HG02642 (cell line): Measurements from ENCODE around the gene SYNE2.
"Not testable (repeated sequence)": the region's sequence is repeated elsewhere in the genome, so short reads cannot be mapped to it uniquely, and the experiment has no call there.

Experiments
- ATAC-seq: cut with Tn5 transposase; IDR thresholded peaks from one replicate; pipeline ENCODE4 v1.9.1; 2021; ENCODE audit warnings: mild to moderate bottlenecking; ENCODE audit not compliant: unreplicated experiment, poor library complexity

Gene SYNE2

DNA sequence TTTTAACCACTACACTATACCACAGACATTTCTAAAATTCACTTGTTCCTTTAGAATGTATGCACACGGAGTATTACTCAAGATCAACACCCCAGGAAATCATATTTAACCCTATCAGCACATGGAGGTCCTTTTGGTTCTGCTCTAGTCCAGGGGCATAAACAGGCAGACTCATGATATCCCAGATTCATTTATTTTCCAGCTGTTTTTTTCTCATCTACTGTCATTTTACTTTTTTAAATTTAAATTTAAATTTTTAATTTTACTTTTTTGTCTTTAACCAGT lies 17.9 kb downstream of the SYNE2 start:
- not testable (repeated sequence) for ATAC-seq

DNA sequence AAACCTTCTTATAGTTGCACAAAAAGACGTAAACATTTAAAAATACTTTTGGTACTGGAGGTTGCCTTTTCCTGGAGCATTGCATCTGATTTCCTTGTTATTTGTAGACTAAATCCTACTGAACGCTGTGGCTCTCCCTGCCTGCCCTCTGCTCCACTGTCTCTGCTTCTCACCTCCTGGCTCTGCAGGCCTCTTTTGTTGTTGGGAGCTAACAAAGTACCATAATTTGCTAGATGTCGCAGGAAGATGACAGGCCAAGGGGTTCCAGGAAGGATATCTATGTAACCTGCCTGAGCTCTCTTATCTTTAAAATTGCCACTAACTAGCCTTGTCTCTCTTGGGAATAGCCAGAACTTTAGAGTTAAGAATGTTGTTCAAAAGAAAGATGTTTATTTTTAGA lies 21.4 kb downstream of the SYNE2 start:
- no peak for ATAC-seq

DNA sequence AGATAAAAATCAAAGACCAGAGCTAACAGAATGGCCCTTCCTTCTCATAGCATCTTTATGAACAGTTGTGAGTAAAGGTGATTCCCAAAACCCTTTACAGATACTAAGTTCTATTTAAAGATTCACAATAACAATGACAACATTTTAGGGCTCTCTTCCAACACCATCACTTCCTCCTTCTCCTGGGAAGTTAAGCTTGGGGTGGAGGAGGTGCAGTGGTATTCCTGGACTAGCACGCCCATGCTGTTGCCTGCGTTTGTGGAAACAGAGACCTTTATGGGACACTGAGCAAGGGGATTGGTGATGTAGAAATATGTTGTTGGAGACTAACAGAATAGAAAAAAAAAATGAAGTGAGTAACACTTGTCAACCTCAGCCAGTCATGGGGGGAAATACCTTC lies 22.5 kb downstream of the SYNE2 start:
- no peak for ATAC-seq

DNA sequence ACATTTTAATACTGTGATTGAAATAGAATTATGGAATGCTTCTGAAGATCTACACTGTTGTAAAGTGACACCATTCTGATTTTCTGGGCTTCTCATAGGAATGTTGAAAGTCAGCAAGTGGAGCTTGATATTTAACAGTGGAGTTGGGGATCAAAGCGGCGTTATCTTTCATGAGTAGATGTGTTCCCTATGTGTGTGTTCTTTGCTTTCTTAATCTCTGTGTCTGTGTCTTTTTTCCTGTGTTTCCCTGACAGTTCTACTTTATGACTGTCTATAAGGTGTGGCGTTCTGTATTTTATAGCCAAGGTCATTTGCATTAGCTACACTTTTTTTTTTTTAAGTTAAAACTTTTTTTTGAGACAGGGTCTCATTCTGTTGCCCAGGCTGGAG lies 24.7 kb downstream of the SYNE2 start:
- ATAC-seq = no peak

DNA sequence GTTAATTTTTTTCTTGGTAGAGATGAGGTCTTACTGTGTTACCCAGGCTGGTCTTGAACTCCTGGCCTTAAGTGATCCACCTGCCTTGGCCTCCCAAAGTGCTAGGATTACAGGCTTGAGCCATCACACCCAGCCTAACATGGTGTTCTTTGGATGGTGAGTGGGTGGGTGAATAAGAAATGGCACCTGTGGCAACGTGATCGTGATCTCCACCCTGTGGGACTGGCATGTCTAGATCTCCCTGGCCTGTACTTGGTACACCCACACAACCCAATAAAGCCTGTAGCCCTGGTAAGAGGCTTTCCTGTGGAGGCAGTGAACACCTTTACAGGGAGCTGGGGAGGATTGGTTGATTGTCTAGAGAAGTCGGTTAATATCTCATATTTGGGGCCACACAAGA lies 25.2 kb downstream of the SYNE2 start:
- ATAC-seq = no peak

DNA sequence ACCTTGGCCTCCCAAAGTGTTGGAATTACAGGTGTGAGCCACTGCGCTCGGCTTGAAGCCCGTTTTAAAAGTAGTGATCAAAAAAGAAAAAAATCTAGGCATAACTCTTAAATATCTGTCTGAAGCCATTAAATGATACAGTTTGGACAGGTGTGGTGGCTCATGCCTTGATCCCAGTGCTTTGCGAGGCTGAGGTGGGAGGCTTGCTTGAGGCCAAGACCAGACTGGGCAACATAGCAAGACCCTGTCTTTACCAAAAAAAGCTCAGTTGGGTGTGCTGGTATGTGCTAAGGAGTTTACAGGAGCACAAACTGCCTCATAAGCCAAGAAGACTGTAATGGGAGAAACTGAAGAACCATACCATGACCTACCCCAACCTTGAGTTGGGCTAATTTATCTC lies 26.0 kb downstream of the SYNE2 start:
- no peak for ATAC-seq

DNA sequence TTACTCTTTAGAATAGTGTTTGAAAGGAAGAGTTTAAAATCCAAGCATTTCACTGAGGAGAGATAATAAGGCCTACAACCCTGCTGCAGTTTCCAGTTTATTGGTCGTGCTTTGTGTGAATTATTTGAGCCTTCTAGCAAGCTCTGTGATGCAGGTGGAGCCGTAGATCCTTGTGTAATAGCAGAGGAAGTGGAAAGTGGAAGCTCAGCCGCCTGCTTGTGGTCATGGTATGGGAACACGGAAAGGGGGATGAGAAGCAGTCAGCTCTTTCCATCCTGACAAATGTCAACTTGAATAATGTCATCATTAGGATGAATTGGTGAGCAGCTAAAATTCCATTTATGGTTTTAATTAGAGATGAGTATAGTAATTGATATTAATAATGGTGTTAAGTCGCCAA lies 29.1 kb downstream of the SYNE2 start:
- no peak for ATAC-seq

DNA sequence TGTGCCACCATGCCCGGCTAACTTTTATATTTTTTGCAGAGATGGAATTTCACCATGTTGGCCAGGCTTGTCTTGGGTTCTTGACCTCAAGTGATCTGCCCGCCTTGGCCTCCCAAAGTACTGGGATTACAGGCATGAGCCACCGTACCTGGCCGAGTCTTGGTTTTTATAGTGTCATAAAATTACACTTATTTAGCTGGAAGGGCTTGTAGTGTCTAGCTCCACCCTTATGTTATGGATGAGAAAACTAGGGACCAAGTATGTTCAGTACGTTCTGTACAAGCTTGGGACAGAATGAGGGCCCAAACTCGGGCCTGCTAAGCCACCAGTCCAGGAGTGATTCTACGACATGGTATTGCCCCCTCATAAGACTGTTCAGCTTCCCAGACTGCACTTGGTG lies 35.1 kb downstream of the SYNE2 start:
- ATAC-seq = no peak

DNA sequence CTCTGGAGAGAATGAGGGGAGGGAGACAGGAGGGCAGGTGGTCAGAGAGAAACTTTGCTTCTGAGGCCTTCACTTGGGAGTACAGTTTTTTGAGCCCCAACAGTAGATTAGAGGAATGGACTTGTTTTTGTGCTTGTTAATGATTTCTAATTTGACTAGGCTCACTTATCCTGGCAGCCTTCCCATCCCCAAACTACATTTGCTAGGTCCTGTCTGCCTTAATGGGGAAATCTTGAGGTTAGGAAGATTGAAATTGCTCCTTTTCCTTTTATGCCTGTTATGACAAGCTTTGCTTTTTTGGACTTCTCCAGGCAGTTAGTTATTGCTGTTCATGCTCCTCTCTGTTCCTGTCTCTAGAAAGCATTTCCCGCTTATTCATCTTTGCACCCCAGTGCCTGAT lies 37.7 kb downstream of the SYNE2 start:
- ATAC-seq = no peak

DNA sequence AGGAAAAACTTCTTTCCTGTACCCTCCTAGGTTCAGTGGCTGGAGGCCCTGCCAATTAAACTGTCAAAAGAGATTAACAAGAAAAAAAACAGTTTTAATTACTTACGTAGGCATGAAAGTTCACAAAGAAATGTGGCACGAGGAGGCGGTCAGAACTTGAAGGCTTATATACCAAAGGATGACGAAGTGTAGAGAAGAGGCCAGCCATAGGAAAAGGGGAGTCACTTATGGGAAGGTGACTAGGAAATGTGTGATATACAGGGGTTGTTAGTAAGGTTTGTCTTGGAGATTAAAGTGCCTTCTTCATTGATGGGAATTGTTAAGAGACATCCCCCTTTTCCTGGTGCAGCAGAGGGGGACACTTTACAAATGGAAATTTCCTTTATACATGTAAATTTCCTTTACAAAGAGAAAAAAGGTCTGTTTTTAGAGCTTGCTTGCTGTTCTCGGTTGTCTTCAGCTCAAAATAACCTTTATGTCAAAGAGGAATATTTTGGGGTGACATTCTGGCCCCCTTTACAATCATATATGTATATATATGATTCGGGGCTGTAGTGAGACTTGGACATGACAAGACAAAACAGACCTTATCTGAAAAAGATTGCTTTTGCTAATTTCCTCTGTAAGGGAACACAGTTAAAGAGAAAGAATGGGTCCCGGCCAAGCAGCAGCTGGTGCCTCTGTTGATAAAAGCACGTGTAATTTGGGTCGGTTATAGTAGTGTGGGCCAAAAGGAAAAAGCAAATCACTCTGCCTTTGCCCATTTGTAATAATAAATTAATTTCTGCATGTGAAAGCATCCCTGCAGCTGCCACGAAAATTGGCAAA lies 38.6 kb downstream of the SYNE2 start:
- ATAC-seq = no peak

DNA sequence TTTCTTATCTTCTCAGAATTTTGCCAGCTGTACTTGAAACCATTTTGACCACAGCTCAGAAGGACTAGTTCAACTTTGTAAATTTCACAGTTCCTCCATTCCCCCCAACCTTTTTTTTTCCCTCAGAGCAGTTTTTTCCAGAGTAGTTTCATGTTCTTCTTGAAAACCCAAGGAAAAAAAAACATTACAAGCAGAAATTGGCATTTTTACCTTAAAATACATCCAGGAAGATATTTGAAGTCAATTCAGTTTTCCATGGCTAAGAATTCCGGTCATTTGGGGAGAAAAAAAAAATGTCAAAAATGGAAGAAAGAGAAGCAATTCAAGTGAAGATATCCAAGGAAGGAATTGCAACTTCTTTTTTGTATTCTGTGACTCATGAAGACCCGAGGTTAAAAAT lies 39.5 kb downstream of the SYNE2 start:
- no peak for ATAC-seq

DNA sequence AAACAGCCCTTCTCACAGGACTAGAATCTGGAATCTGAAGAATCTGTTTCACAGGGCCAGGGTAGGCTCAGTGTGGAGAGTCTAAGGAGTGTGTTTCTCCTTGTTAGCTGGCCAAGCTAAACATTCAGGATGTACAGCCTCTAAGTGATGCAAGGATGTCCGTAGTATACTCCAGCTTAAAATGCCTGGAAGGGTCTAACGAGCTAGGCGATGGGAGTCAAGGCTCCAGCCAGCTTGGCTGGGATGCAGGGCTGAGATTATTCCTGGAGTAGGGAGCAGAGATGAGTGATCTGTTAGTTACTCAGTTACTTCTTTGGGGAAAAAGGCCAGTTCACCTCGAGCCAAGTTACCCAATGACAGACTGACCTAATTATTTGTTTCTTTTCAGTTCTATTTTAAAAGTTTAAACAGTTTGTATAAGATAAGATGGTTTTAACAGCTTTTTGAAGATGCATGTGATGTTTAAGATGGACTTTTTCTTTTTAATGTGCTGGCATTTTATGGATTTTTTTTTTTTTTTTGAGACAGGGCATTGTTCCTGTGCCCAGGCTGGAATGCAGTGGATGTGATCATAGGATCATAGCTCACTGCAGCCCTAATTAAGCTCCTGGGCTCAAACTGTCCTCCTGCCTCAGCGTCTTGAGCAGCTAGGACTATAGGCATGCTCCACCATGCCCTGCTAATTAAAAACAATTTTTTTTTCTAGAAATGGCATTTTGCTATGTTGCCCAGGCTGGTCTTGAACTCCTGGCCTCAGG lies 41.1 kb downstream of the SYNE2 start:
- no peak for ATAC-seq

DNA sequence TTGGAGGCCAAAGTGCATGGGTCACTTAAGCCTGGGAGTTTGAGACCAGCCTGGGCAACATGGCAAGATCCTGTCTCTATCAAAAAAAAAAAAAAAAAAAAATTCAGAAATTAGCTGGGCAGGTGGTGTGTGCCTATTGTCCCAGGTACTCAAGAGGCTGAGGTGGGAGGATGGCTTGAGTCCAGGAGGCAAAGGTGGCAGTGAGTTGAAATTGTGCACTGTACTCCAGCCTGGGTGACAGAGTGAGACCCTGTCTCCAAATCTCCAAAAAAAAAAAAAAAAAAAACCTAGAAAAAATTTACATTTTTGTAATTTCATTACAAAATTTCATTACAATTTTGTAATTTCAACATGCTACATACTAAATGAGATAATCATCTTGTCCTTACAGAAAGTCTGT lies 42.7 kb downstream of the SYNE2 start:
- no peak for ATAC-seq

DNA sequence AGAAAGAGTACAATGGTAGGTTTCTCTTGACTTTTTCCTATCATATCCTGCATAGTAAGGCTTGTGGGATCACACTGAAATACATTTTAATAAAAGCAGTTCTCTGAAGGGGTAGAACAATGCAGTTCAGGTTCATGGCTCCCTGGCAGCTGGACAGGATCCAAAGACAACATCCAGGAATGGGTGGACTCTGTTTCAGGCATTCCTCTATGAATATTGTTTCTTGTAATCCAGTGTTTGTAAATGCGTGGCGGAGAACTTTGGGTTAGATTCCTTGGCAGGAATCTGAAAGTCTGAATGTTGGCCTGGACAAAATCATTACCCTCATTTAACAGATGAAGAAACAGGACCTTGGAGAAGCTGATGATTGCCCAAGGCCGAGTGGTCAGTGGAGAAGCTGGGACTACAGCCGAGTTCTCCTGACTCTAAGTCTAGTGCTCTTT lies 43.5 kb downstream of the SYNE2 start:
- ATAC-seq = no peak

DNA sequence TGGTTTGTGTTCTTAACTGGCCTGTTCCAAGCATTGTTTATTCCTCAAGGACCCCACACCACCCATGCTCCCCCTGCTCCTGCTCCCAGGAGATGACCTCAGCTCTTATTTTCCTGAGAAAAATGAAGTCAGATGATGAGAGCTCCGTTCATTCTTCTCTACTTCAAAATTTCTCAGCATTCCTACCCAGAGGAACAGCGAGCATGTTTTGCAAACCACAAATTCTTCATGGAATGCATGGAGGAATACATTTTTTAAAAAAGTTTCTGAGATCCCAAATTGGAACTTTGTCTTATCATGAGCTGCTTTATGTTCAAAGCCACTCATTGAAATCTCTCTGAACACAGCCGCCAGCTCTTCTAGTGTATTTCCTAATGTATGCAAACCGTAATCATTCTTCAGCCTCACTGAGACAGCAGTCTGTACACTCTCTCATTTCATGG lies 44.9 kb downstream of the SYNE2 start:
- no peak for ATAC-seq

DNA sequence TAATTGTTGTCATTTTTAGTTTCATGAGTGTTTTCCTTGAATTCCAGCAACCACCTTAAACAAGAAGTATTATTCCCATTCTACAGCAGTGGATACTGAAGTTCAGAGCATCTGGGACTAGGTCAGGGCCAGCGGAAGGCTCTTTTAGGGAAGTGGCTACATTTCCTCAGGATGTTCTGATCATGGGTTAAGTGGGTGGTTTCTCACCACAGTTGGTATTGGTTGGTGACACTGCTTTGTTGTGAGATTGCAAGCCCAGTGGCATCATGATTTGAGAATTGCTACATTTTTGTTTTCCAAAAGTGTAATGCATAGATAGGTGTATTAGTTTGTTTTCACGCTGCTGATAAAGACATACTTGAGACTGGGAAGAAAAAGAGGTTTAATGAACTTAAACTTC lies 47.1 kb downstream of the SYNE2 start:
- ATAC-seq = no peak

DNA sequence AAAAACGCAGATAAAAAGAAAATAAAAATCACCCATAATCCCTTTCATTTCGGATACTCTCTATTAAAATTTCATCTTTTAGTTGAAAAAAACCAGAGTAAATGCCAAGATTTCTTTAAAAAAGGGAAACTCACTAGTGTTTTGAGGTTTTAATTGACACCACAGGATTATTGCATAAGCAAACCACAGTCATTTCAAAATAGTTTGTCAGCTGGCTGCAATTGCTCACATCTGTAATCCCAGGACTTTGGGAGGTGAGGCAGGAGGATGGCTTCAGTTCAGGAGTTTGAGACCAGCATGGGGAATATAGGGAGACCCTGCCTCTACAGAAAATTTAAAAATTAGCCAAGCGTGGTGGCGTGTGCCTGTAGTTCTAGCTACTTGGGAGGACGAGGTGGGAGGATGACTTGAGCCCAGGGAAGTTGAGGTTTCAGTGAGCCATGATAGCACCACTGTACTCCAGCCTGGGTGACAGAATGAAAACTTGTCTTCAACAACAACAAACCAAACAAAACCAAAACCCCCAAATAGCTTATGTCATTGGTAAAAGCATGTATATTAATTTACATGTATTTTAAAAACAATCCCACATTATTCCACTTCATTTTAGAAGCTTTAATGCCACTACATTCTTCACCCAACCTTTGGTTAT lies 48.8 kb downstream of the SYNE2 start:
- ATAC-seq = no peak

DNA sequence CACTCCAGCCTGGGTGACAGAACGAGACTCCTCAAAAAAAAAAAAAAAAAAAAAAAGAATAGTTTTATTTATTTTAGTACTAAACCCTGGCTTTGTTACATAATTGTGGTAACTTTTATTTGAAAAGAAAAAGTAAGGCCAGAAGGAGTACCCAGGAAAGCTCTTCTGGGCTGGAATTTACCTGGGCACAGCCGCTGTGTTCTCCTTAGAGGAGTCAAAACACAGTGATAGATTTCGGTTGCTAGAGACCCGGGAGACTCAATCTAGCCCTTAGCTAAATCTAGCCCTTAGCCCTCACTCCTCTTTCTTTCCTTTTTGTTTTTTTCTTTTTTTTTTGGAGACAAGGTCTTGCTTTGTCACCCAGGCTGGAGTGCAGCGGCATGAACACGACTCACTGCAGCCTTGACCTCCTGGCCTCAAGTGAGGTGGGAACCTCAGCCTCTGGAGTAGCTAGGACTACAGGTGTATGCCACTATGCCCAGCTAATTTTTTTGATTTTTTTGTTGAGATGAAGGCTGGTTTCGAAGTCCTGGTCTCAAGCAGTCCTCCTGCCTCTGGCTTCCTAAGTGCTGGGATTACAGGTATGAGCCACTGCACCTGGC lies 49.7 kb downstream of the SYNE2 start:
- no peak for ATAC-seq

DNA sequence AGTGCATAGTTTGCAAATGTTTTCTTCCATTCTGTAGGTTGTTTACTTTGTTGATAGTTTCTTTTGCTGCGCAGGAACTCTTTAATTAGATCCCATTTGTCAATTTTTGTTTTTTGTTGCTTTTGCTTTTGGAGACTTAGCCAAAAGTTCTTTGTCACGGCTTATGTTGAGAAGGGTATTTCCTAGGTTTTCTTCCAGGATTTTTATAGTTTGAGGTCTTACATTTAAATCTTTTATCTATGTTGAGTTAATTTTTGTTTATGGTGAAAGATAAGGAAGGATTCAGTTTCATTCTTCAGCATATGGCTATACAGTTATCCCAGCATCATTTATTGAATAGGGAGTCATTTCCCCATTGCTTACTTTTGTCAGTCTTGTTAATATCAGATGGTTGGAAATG lies 51.9 kb downstream of the SYNE2 start:
- no peak for ATAC-seq

DNA sequence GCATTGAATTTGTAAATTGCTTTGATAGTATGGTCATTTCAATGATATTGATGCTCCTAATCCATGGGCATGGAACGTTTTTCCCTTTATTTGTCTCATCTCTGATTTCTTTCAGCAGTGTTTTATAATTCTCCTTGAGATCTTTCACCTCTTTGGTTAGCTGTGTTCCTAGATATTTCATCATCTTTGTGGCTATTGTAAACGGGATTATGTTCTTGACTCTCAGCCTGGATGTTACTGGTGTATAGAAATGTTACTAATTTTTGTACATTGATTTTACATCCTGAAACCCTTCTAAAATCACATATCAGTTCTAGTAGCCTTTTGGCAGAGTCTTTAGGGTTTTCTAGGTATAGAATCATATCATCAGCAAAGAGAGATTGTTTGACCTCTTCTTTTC lies 52.6 kb downstream of the SYNE2 start:
- ATAC-seq = no peak

DNA sequence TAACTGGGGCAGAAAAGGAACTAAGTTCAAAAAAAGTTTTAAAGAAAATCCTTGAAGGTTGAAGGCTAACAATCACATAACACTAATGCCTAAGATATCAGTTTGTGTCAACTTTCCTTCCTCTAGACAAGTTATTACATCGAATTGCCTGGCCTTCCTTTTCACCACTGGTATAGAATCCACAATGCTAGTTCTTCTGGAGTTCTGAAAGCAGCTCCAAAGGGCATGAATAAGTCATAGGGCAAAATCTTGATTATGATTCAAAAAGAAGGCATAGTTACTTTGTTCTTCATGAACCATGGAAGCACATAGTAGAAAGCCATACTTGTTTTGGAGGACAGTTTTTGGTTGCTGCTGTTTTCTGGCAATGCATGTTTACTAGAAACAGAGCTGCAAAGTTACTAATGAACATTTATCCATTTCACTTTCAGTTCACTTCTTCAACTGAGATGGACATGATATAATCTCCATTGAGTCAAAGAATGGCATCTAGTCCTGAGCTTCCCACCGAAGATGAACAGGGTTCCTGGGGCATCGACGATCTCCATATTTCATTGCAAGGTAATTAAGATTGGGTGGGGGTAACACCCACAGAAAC lies 56.0 kb downstream of the SYNE2 start:
- ATAC-seq = no peak
